ENCODE results near the gene SLC16A14. TPM values are rescaled to one million over a fixed set of nuclear protein-coding genes. Genes with fewer than 3 reads are reported as not detected.
"Not testable (repeated sequence)": the region's sequence is repeated elsewhere in the genome, so short reads cannot be mapped to it uniquely, and the experiment has no call there.

SLC16A14 gene, protein sequence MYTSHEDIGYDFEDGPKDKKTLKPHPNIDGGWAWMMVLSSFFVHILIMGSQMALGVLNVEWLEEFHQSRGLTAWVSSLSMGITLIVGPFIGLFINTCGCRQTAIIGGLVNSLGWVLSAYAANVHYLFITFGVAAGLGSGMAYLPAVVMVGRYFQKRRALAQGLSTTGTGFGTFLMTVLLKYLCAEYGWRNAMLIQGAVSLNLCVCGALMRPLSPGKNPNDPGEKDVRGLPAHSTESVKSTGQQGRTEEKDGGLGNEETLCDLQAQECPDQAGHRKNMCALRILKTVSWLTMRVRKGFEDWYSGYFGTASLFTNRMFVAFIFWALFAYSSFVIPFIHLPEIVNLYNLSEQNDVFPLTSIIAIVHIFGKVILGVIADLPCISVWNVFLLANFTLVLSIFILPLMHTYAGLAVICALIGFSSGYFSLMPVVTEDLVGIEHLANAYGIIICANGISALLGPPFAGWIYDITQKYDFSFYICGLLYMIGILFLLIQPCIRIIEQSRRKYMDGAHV
- polyA plus RNA-seq (ENCODE audit: insufficient read length in 3 of 3) = 1 to 10 TPM; 6.5 to 9.3 (median 7.8) TPM
- long read RNA-seq, donor 1, full-length matches to known transcripts = 3 of 3 reads
- long read RNA-seq, donor 1, partial matches to known transcripts = 0 of 3 reads
- long read RNA-seq, donor 1, other reads (novel, unspliced or antisense) = 0 of 3 reads
- long read RNA-seq, donor 2, partial matches to known transcripts = 0 of 1 reads
- long read RNA-seq, donor 2, other reads (novel, unspliced or antisense) = 0 of 1 reads
- long read RNA-seq, donor 3, full-length matches to known transcripts = 3 of 3 reads
- long read RNA-seq, donor 3, partial matches to known transcripts = 0 of 3 reads
- long read RNA-seq, donor 3, other reads (novel, unspliced or antisense) = 0 of 3 reads
- long read RNA-seq, donor 4, full-length matches to known transcripts = 2 of 2 reads
- long read RNA-seq, donor 4, partial matches to known transcripts = 0 of 2 reads
- long read RNA-seq, donor 4, other reads (novel, unspliced or antisense) = 0 of 2 reads
- long read RNA-seq, donor 5 = 0 reads
- long read RNA-seq, donor 6 = 0 reads
- long read RNA-seq, donor 7, partial matches to known transcripts = 0 of 1 reads
- long read RNA-seq, donor 7, other reads (novel, unspliced or antisense) = 0 of 1 reads
- long read RNA-seq, donor 8, full-length matches to known transcripts = 4 of 4 reads
- long read RNA-seq, donor 8, partial matches to known transcripts = 0 of 4 reads
- long read RNA-seq, donor 8, other reads (novel, unspliced or antisense) = 0 of 4 reads
- long read RNA-seq, donor 9, partial matches to known transcripts = 0 of 1 reads
- long read RNA-seq, donor 9, other reads (novel, unspliced or antisense) = 0 of 1 reads
- long read RNA-seq, donor 10, full-length matches to known transcripts = 1 of 1 reads
- long read RNA-seq, donor 10, partial matches to known transcripts = 0 of 1 reads
- long read RNA-seq, donor 10, other reads (novel, unspliced or antisense) = 0 of 1 reads
- long read RNA-seq, donor 11, partial matches to known transcripts = 0 of 1 reads
- long read RNA-seq, donor 11, other reads (novel, unspliced or antisense) = 0 of 1 reads
- long read RNA-seq, donor 12, full-length matches to known transcripts = 2 of 2 reads
- long read RNA-seq, donor 12, partial matches to known transcripts = 0 of 2 reads
- long read RNA-seq, donor 12, other reads (novel, unspliced or antisense) = 0 of 2 reads
- long read RNA-seq, donor 13 = 0 reads
- long read RNA-seq, donor 14, full-length matches to known transcripts = 1 of 1 reads
- long read RNA-seq, donor 14, partial matches to known transcripts = 0 of 1 reads
- long read RNA-seq, donor 14, other reads (novel, unspliced or antisense) = 0 of 1 reads
- long read RNA-seq, donor 15, partial matches to known transcripts = 0 of 1 reads
- long read RNA-seq, donor 15, other reads (novel, unspliced or antisense) = 0 of 1 reads
- long read RNA-seq, donor 16, full-length matches to known transcripts = 3 of 11 reads
- long read RNA-seq, donor 16, partial matches to known transcripts = 8 of 11 reads
- long read RNA-seq, donor 16, other reads (novel, unspliced or antisense) = 0 of 11 reads

DNA sequence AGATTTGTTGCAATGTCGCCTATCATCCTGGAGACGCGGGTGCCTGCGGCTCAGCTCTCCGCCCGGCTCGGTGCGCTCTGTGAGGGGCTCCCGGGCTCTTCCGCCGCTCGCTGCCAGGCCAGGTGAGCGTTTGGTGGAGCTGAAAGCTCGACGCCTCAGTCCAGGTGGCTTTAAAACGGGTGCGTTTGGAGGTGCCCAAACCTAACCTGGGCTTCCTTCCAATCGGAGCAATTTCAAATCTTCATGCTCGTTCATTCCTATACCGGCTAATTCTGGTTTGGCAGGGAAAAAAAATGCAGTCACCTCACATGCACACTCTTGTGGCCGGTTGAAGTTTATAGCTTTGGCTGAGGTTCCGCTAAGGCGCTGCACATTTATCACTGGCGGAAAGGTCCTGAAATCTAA, at the start of gene SLC16A14:
Gene SLC16A14, minus strand, starts transcription at position 274 of the 405 bp plus-strand sequence. CDS start 9,572 bp downstream, outside the sequence.
- peak in 10 of 11 donors; percentile 57 to 83 (median 65) for DNase-seq (ENCODE audit: extremely low read depth in 1 of 11, low read depth in 9 of 11, low spot score in 4 of 11)

- no peak for DNase-seq (ENCODE audit: extremely low read depth in 1 of 11, low read depth in 9 of 11, low spot score in 4 of 11)
These were observed 38.0 kb upstream of the SLC16A14 start for GRCh38 chr2:230106771-230107170.

DNA sequence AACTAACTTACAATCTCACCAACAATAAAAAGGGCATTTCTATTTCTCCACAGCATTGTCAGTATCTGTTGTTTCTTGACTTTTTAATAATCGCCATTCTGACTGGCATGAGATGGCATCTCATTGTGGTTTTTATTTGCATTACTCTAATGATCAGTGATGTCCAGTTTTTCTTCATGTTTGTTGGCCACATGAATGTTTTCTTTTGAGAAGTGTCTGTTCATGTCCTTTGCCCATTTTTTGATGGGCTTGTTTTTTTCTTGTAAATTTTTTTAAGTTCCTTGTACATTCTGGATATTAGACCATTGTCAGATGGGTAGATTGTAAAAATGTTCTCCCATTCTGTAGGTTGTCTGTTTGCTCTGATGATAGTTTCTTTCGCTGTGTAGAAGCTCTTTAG, 33.2 kb upstream of the SLC16A14 start:
- DNase-seq (ENCODE audit: extremely low read depth in 1 of 11, low read depth in 9 of 11, low spot score in 4 of 11) = not testable (repeated sequence)

DNA sequence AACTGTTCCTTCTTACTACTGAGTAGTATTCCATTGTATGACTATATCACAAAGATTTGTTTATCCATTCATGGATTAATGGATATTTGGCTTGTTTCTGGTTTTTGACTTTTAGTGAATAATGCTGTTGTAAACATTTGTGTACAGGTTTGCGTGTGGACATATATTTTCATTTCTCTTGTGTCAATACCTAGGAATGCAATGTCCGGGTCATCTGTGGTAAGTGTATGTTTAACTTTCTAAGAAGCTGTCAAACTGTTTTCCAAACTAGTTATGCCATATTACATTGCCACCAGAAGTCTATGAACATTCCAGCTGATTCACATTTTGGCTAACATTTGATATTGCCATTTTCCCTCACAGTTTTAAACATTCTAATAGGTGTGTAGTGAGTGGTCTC, 29.1 kb upstream of the SLC16A14 start:
- DNase-seq (ENCODE audit: extremely low read depth in 1 of 11, low read depth in 9 of 11, low spot score in 4 of 11) = no peak

GRCh38 chr2:230097424-230097823, 28.7 kb upstream of the SLC16A14 start:
- DNase-seq (ENCODE audit: extremely low read depth in 1 of 11, low read depth in 9 of 11, low spot score in 4 of 11) = no peak

GRCh38 chr2:230090967-230091366, 22.2 kb upstream of the SLC16A14 start:
- DNase-seq (ENCODE audit: extremely low read depth in 1 of 11, low read depth in 9 of 11, low spot score in 4 of 11) = no peak

DNA sequence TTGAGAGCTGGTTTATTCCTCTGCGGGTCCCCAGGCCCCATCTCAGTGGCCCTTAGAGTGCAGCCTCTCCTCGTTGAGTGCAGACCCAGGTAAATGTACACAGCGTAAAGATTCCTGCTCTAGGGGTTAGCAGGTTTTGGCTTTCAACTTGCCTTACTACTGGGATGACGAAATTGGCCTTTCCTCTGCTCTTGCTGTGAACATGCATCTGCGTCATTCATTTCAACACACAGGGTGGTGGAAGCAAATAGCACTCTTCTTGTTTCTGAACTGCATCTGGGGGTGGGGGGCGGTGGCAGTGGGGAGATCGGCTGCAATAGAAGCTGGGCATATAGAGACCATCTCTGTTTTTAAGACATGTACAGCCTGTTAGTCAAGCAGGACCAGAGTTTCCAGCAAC, 16.5 kb upstream of the SLC16A14 start:
- no peak for DNase-seq (ENCODE audit: extremely low read depth in 1 of 11, low read depth in 9 of 11, low spot score in 4 of 11)

DNA sequence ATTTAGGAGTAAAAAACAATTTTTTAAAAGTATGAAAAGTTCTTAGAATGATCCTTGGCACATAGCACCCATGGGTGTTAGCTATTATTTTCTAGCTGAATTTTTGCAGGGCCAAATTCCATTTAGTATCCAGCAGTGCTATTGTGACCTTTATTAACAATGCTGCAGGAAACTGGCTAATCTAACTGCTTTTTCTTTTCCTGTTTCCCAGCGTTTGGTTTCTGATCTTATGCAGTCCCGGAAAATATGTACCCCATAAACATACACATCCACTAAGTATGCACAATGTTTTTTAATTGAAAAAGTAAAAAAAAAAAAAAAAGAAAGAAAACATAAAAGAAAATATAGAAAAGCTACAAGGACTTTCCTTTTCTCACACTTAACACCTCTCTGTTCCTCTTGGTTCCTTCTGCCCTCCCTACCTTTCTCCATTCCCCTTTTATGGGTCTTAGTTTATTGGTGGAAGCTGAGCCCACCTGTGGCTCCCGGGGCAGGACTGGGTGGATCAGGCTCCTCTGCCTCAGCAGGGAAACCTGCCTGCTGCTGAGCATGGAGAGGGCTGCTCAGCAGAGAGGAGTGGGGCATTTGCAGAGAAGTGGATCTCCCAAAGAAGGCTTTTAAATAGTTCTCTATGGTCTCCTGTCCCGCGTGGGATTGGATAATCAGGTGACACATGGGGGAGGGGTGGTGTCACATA, 9.3 kb upstream of the SLC16A14 start:
- no peak for DNase-seq (ENCODE audit: extremely low read depth in 1 of 11, low read depth in 9 of 11, low spot score in 4 of 11)

DNA sequence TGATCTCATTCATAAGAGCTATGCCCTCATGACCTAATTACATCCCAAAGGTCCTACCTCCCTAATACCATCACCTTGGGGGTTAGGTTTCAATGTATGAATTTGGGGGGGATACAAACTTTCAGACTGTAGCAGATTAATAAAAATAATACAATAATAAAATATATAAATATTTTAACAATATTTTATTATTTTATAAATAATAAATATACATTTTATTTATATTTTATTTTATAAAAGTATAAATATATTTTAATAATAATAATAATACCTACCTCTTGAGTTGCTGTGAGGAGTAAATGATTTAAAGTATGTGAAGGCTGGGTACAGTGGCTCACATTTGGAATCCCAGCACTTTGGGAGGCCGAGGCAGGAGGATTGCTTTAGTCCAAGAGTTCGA, 8.1 kb upstream of the SLC16A14 start:
- no peak for DNase-seq (ENCODE audit: extremely low read depth in 1 of 11, low read depth in 9 of 11, low spot score in 4 of 11)

DNA sequence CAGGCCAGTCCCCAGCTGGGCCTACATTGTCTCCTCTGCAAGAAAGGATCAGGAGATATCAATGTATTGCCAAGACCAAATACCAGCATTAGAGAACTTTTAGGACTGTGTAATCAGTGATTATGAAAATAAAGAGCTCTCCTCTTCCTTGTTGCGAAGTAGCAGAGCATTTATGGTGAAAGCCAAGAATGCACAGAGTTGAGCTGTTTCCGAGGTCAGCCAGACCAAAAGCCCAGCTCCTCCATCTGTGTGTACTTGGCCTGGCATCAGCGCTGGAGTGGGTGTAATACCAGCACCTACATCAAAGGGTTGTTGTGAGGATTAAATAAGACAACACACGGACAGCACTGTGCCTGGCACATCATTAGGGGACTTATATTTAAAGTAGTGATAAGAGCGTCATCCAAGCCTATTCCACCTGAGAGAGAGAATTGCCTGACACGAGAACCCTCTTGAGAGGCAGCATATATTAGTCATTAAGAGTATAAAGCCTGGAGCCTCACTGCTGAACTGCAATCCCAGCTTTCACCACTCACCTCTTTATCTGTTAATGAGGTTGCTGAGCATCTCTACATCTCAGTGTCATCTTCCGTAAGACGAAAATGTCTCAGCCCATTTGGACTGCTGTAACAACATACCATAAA, 7.4 kb upstream of the SLC16A14 start:
- no peak for DNase-seq (ENCODE audit: extremely low read depth in 1 of 11, low read depth in 9 of 11, low spot score in 4 of 11)

- no peak for DNase-seq (ENCODE audit: extremely low read depth in 1 of 11, low read depth in 9 of 11, low spot score in 4 of 11)
These were observed 2.7 kb upstream of the SLC16A14 start for GRCh38 chr2:230071421-230071820.

DNA sequence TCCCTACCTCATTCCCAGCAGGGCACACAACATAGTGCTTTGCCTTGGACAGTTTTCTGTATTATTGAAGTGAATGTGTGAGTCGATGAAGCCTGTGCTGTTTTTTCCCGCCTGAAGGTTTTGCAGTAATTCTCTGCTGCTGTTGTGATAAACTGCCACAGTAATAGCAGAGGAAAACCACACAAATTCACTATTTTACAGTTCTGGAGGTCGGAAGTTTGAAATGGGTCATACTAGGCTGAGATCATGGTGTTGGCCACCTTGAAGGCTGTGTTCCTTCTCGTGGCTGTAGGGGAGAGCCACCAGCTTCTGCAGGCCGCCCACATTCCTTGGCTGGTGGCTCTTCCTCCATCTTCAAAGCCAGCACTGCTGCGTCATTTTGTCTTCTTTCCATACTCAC, 678 bp upstream of the SLC16A14 start:
- DNase-seq (ENCODE audit: extremely low read depth in 1 of 11, low read depth in 9 of 11, low spot score in 4 of 11) = no peak

DNA sequence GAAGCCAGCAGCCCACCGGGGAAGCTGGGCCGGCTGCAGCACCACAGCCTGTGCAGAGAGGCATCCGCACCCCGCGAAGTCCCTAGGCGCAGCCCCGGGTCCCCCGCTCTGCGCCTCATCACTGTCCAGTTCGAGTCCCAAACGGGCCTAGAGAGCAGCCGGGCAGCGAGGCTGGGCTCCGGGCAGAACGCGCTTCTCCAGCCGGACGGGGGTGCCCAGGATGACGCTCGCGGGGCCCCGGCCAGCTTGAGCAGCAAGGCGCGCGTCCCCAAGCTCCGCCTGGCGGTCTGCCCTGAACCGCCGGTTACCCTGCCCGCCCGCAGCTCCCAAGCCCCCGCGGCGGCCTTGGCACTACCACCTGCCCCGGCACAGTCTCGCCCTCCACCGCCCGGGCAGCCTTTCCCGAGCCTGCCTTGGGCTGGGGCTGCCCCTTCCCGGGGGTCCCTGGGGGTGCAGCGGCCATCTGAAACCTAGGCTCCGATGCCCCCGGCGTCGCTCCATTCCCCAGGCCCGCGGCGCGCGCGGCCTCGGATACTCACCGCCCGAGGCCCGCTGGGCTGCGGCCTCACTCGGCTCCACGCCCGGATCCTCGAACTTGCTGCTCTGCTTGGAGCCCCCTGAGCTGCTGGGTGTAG, 591 bp downstream of the SLC16A14 start:
- peak in 9 of 11 donors; percentile 19 to 56 (median 44) for DNase-seq (ENCODE audit: extremely low read depth in 1 of 11, low read depth in 9 of 11, low spot score in 4 of 11)

DNA sequence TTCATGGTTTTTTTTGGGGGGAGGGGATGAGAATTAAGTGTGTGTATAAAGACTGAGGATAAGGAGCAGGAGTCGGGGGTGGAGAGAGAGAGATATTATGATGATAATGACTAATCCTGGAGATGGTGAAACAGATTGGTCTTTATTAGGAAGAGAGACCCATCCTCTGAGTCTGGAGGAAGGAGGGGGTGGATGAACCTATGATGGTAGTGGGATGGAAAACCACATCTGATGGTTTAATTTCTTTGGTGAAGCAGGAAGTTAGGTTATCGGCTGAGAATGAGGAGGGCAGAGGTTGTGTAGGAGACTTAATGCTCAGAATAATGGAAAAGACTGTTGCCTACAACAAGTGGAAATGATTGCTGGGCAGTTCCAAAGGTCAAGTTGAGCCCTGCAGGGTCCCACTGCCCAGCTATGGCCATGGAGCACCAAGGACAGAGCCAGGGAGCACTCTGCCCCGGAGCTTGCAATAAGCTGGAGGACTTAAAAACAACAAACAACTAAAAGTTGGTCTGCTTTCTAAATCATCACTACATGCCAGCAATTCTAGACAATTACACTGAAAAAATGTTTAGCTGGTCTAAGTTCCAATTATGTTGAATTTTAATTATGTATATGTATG, 7.9 kb downstream of the SLC16A14 start:
- DNase-seq (ENCODE audit: extremely low read depth in 1 of 11, low read depth in 9 of 11, low spot score in 4 of 11) = no peak

DNA sequence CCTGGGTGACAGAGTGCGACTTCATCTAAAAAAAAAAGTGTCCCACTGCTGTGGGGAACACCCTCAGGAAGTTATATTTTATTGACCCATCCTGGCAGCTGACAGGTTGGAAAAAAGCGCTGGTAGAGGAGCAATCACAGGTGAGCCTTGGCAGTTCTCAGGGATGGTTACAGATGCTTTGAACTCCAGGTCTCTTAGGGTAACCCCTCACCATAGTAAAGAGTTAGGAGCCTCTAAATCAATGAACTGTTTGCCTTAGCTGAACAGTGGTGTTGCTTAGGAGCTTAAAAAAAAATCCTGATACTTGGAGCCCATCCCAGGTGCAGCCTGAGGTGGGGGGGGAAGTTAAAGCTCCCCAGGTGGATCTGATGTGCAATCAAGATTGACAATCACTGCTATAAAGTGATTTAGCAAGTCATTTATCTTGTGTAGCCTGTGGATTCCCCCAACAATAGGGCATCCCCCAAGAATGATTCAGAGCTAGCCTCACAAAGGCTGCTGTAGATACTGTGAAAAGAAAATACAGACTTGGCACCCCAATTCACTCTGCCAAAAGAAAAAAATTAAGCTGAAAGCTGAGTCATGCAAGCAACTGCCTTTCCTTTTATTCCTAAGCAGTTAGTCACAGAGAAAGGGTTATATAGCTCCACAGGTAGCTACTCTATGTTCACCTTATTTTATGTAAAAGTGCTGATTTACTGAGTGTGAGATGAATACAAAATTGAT, 14.8 kb downstream of the SLC16A14 start:
- DNase-seq (ENCODE audit: extremely low read depth in 1 of 11, low read depth in 9 of 11, low spot score in 4 of 11) = no peak
